ENCODE results near the gene OXNAD1.

Gene OXNAD1, protein sequence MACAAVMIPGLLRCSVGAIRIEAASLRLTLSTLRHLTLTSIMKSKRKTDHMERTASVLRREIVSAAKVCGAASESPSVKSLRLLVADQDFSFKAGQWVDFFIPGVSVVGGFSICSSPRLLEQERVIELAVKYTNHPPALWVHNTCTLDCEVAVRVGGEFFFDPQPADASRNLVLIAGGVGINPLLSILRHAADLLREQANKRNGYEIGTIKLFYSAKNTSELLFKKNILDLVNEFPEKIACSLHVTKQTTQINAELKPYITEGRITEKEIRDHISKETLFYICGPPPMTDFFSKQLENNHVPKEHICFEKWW

GRCh38 chr3:16264708-16265454 lies at the start of gene OXNAD1, which contains the start of gene DPH3:
OXNAD1 (plus strand) TSS chr3:16265212; CDS start chr3:16270953, 5,741 bp downstream.
DPH3 (minus strand) TSS chr3:16264943; CDS start chr3:16264876, 67 bp downstream.
- DNase-seq = peak; percentile 91

DNA sequence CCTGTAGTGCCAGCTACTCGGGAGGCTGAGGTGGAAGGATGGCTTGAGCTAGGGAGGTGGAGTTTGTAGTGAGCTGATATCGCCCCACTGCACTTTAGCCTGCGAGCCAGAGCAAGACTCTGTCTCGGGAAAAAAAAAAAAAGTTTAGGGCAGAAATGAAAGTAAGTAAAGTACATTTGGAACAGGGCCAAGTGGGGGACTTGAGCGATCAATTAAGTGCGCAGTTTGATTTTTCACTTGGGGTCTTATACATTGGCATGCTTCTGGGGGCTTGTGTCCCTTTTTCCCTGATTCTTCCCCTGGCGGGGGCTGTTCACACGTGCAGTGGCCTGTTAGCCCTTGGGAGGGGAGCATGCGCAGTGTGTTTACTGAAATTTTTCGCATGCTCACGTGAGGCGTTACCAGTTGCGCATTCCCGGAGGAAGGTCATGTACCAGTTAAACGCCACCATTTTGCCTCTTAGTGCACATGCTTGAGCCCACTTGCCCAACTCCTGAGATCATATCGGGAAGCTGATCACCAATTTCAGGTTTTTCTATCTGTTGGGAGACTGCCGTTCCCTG lies 48.6 kb upstream of the OXNAD1 start:
- no peak for DNase-seq

- no peak for DNase-seq
Measured at GRCh38 chr3:16219777-16220176, 45.2 kb upstream of the OXNAD1 start.

DNA sequence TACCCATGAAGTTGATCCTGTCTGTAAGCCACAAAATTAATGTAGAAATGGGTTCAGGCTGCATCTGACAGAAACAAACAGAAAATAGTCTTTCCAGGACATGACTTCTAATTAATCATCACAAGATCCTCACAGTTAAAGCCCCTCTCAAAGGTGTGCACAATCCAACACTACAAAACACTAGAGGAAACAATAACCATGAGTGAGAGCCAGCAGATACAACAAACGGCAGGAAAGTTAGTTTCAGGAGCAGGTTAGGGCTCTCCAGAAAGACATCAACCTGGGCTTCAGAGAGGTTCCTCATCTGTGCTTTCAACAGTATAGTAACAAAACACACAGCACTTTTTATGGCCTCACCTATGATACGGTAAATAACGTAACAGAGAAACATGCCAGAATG lies 43.0 kb upstream of the OXNAD1 start:
- no peak for DNase-seq

- DNase-seq = no peak
Measured at GRCh38 chr3:16222547-16222946, 42.5 kb upstream of the OXNAD1 start.

GRCh38 chr3:16224325-16224724 lies 40.7 kb upstream of the OXNAD1 start:
- no peak for DNase-seq

GRCh38 chr3:16227566-16227965 lies 37.4 kb upstream of the OXNAD1 start:
- no peak for DNase-seq

GRCh38 chr3:16229681-16230080 lies 35.3 kb upstream of the OXNAD1 start:
- no peak for DNase-seq

DNA sequence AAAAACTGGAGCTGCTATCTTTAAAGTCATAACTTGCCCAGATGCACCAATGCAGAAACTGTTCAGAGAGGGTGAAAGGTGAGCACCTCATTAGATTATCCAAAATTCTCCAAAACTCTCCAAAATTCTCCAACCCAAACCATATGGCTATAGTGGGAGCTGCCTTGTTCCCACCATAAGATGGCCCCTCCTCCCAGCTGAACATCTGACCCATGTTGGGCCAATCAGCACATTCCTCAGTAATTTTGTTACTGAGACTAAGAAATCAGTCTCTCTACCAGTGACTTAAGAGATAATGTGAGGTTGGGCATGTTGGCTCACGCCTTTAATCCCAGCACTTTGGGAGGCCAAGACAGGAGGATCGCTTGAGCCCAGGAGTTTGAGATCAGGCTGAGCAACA lies 33.0 kb upstream of the OXNAD1 start:
- DNase-seq = no peak

- DNase-seq = no peak
Measured at GRCh38 chr3:16233806-16234205, 31.2 kb upstream of the OXNAD1 start.

DNA sequence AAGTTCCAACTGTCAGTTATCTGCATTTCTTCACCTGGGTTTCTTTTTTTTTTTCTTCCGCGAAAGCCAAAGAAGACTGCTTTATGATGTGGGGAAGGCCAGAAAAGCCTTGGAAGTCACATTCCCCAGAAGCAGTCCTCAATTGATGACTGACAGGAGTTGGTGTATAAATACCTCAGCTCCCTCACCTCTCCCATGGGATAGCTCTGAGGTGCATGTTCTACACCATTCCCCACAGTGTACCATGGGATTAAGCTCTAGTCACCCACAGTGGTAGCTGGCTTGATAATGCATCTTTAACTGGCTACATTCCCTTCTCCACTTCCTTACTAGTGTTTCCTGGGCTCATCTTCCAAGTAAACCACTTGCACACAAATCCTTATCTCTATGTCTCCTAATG lies 30.7 kb upstream of the OXNAD1 start:
- DNase-seq = no peak

- DNase-seq = no peak
Measured at GRCh38 chr3:16236030-16236639, 28.9 kb upstream of the OXNAD1 start.

GRCh38 chr3:16236856-16237393 lies 28.1 kb upstream of the OXNAD1 start:
- DNase-seq = no peak

- DNase-seq = no peak
Measured at GRCh38 chr3:16239086-16239770, 25.8 kb upstream of the OXNAD1 start.

GRCh38 chr3:16239780-16240179 lies 25.2 kb upstream of the OXNAD1 start:
- DNase-seq = no peak

- no peak for DNase-seq
Measured at GRCh38 chr3:16240229-16241023, 24.6 kb upstream of the OXNAD1 start.

DNA sequence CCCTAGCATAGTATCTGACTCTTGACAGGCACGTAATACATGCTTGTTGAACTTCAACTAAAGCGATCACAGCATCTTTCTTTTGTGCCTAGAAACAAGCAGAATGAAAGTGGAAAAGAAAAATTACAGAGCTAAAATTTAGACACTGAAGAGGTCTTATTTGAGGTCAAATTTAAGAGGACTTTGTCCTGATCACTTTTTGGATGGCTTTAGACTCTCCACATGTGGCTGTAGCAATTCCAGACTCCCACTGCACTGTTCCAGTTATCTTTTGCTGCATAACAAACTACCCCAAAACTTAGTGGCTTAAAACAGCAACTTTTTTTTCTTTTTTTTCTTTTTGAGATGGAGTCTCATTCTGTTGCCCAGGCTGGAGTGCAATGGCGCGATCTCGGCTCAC lies 23.8 kb upstream of the OXNAD1 start:
- DNase-seq = no peak

- DNase-seq = no peak
Measured at GRCh38 chr3:16242177-16242576, 22.8 kb upstream of the OXNAD1 start.

- DNase-seq = no peak
Measured at GRCh38 chr3:16243706-16244490, 21.1 kb upstream of the OXNAD1 start.

GRCh38 chr3:16245609-16246008 lies 19.4 kb upstream of the OXNAD1 start:
- no peak for DNase-seq
